GM12892 (cell line): ENCODE measurements around the gene ATP6V1G1.

Source experiments
- POLR2A ChIP-seq: IDR thresholded peaks from 2 replicates; pipeline ENCODE4 v1.6.1; 2011; ENCODE audit warnings: low read depth, low read length, control low read depth
- POLR2AphosphoS5 ChIP-seq: IDR thresholded peaks from 2 replicates; pipeline ENCODE4 v1.6.1; 2011; ENCODE audit warnings: low read depth, low read length, control low read depth
- TAF1 ChIP-seq: IDR thresholded peaks from 2 replicates; pipeline ENCODE4 v1.6.1; 2011; ENCODE audit warnings: low read depth, mild to moderate bottlenecking, control low read depth, low read length, borderline replicate concordance

DNA sequence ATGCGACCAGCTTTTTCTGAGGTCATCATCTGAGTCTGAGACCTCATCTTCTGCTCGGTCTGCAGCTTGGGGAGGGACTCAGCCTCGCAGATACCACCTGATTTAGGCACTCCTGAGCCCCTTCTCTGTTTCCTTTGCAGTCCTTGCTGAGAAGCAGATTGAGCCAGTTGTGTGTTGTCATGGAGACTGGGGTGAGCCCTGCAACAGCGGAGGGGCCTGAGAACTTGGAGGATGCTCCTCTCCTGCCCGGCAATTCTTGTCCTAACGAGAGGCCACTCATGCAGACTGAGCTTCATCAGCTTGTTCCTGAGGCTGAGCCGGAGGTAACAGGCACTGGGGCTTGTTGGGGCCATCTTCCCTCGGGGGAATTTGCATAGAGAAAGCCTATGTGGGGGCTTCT lies 50.8 kb downstream of the ATP6V1G1 start:
- TF ChIP-seq POLR2A = no peak
- no peak for TF ChIP-seq POLR2AphosphoS5
- no peak for TF ChIP-seq TAF1
